Gastrocnemius medialis (tissue), 4 donors: ENCODE data around the gene BCL7A. TPM values are rescaled to one million over a fixed set of nuclear protein-coding genes. Genes with fewer than 3 reads are reported as not detected.
"Not testable (repeated sequence)": the region's sequence is repeated elsewhere in the genome, so short reads cannot be mapped to it uniquely, and the experiment has no call there.

Source experiments
- ATAC-seq, 2 donors: fragments of 150-250 bp; one replicate each; pipeline ENCODE4 v1.9.1; 2016
- DNase-seq, 2 donors: peaks; one replicate each; pipeline ENCODE4 v3.0.0-alpha.2; 2019
- H3K27ac ChIP-seq, 4 donors: fragments of 200-600 bp; sonication (generic); 1 replicate in 1 of 4; 2 replicates in 3 of 4; pipeline ENCODE4 v1.5.1; 2016 to 2018; ENCODE audit warnings: mild to moderate bottlenecking in 2 of 4, moderate library complexity in 1 of 4
- H3K27me3 ChIP-seq, 3 donors: fragments of 200-600 bp; sonication (generic) in 2 of 3; 1 replicate in 1 of 3; 2 replicates in 2 of 3; pipeline versions ENCODE4 v1.5.1 to v1.6.0; 2016 to 2019; ENCODE audit warnings: mild to moderate bottlenecking in 1 of 3, moderate library complexity in 1 of 3
- H3K36me3 ChIP-seq, 2 donors: fragments of 200-600 bp; sonication (generic) in 1 of 2; one replicate each; pipeline ENCODE4 v1.5.1; 2017 to 2018
- H3K4me1 ChIP-seq, 2 donors: fragments of 200-600 bp; sonication (generic) in 1 of 2; one replicate each; pipeline ENCODE4 v1.5.1; 2016 to 2017; ENCODE audit warnings: mild to moderate bottlenecking in 2 of 2
- H3K4me3 ChIP-seq, 4 donors: fragments of 200-600 bp; sonication (generic) in 3 of 4; 1 replicate in 1 of 4; 2 replicates in 3 of 4; pipeline ENCODE4 v1.5.1; 2016 to 2019; ENCODE audit warnings: mild to moderate bottlenecking in 2 of 4
- H3K9me3 ChIP-seq, 3 donors: fragments of 200-600 bp; sonication (generic) in 2 of 3; 1 replicate in 1 of 3; 2 replicates in 2 of 3; pipeline ENCODE4 v1.5.1; 2016 to 2019
- POLR2A ChIP-seq, 2 donors: fragments of 450-650 bp; IDR thresholded peaks; one replicate each; pipeline ENCODE4 v1.6.1; 2017; ENCODE audit warnings: antibody characterized with exemption in 2 of 2, mild to moderate bottlenecking in 2 of 2, moderate library complexity in 2 of 2
- in situ Hi-C, 4 donors: fragments of 200-750 bp; cut with MboI; loops; one replicate each; pipeline versions ENCODE4 v1.15.0 to v1.8.0; 2017; ENCODE audit warnings: low sequenced_read_pairs in 4 of 4
- intact Hi-C: fragments of 100-400 bp; cut with DNase I; formaldehyde crosslinking; loops from one replicate; pipeline ENCODE4 v1.15.1; 2023; ENCODE audit warnings: low total_unique reads
- total RNA-seq, 4 donors: library from RNA; depleted of rRNA; stranded (reverse); fragments of >200 nt; gene quantifications; one replicate each; pipeline versions ENCODE4 v1.1.0 to v1.2.3, GENCODE V29; 2016
- TF ChIP-seq, protein P1 (sequence below), 5 experiments: fragments of 450-650 bp in 3 of 5; fragments of 200-600 bp in 2 of 5; sonication (generic) in 2 of 5; IDR thresholded peaks in 4 of 5; conservative IDR thresholded peaks in 1 of 5; 1 replicate in 4 of 5; 2 replicates in 1 of 5; pipeline ENCODE4 v1.5.1; 2016 to 2019; ENCODE audit warnings: antibody characterized with exemption in 5 of 5, mild to moderate bottlenecking in 3 of 5, moderate library complexity in 3 of 5

BCL7A gene
- total RNA-seq, 4 donors from 2014 or later: 9.8 to 23.5 (median 13.7) TPM

DNA sequence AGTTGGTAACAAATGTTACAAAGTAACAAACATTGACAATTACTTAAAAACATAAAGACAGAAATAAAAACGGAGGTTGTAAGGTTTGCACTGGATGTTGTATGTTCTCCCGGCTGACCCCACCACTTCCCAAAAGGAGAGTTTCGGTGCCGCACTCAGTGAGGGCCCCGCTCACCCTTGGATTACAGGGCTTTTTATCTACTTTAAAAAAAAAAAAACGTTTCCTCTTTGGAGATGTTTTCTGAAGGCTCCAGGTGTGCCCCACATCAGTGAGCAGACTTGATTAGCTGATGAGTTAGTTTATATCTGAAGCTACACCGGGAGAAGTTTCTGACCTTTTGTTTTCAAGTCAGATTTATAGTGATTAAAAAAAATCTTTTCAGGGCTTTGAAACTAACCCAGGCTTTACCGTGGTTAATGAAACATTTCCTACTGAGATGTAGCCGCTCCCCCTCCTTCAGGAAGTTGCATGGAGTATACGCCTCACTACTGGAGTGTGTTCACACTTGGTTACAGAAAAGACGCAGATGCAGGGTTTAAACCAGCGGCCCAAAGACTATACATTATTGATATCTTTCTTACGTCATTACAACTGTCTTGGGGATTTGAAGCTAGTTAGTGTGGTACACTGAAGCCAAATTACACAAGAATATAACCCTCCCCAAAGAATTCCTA lies 38.0 kb upstream of the BCL7A start:
- no peak for DNase-seq
- H3K27ac ChIP-seq: no peak overlapping the region
- H3K4me1 ChIP-seq: no peaks in the 10 kb centered on the region
- no peak overlapping the region for H3K4me3 ChIP-seq
- in situ Hi-C loops: no loop called here
- H3K36me3 ChIP-seq: no peaks in the 10 kb centered on the region
- no peak for ATAC-seq
- no peaks in the 10 kb centered on the region for H3K9me3 ChIP-seq
- TF ChIP-seq, protein P1, sequence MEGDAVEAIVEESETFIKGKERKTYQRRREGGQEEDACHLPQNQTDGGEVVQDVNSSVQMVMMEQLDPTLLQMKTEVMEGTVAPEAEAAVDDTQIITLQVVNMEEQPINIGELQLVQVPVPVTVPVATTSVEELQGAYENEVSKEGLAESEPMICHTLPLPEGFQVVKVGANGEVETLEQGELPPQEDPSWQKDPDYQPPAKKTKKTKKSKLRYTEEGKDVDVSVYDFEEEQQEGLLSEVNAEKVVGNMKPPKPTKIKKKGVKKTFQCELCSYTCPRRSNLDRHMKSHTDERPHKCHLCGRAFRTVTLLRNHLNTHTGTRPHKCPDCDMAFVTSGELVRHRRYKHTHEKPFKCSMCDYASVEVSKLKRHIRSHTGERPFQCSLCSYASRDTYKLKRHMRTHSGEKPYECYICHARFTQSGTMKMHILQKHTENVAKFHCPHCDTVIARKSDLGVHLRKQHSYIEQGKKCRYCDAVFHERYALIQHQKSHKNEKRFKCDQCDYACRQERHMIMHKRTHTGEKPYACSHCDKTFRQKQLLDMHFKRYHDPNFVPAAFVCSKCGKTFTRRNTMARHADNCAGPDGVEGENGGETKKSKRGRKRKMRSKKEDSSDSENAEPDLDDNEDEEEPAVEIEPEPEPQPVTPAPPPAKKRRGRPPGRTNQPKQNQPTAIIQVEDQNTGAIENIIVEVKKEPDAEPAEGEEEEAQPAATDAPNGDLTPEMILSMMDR (IDR thresholded peaks at IDR 0.05 in 4 of 5, conservative IDR thresholded peaks at IDR 0.05 in 1 of 5): no peak
- no peak for TF ChIP-seq POLR2A (IDR thresholded peaks at IDR 0.05)
- no peaks in the 10 kb centered on the region for H3K27me3 ChIP-seq
- intact Hi-C loops: no loop called here

DNA sequence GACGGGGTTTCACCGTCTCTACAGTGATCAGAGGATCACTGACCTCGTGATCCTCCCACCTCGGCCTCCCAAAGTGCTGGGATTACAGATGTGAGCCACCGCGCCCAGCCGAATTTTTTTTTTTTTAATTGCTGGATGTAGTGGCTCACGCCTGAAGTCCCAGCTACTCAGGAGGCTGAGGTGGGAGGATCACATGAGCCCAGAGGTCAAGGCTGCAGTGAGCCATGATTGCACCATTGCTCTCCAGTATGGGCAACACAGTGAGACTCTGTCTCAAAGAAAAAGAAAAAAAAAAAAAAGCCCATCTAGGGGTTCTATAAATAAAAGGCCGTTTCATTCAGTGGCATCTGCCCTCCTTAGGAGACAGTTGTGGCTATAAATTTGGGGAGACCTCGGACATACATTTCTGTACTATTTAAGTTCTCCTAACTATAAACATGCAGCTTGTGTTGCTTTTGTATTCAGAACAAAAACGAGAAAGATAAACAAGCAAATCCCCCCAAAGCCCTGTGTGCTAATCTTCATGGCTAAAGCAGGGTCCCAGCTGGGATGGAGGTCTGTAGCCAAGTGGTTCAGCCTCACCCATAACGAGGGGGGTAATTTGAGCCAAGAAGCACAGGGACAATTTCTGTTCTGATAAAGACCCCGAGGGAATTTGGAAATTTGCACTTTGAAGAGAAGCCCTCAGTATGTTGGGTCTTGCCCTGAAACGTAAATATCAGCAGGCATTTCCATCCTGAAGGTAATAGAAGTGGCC lies 35.0 kb upstream of the BCL7A start:
- Histone ChIP-seq H3K27ac (no peak overlapping the region), H3K4me1 (no peaks in the 10 kb centered on the region), H3K9me3 (no peaks in the 10 kb centered on the region), H3K27me3 (no peaks in the 10 kb centered on the region), H3K4me3 (no peak overlapping the region), H3K36me3 (no peaks in the 10 kb centered on the region)
- intact Hi-C loops (no loop called here), in situ Hi-C loops (no loop called here)
- no peak for ATAC-seq
- TF ChIP-seq, protein P1 (IDR thresholded peaks at IDR 0.05 in 4 of 5, conservative IDR thresholded peaks at IDR 0.05 in 1 of 5): no peak
- TF ChIP-seq POLR2A (IDR thresholded peaks at IDR 0.05): no peak
- DNase-seq: no peak

DNA sequence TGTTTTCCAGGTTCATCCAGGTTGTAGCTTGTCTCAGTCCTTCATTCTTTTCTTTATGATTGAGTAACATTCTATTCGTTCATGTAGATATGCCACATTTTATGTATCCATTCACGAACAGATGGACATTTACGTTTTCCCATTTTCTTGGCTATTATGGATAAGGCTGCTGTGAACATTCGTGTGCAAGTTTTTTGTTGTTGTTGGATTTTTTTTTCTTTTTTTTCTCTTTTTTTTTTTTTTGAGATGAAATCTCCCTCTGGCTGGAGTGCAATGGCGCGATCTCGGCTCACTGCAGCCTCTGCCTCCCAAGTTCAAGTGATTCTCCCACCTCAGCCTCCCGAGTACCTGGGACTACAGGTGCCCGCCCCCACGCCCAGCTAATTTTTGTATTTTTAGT lies 33.2 kb upstream of the BCL7A start:
- H3K4me1 ChIP-seq, intact Hi-C loops, H3K4me3 ChIP-seq, in situ Hi-C loops, H3K36me3 ChIP-seq, H3K27me3 ChIP-seq, ATAC-seq, H3K9me3 ChIP-seq, H3K27ac ChIP-seq, DNase-seq: not testable (repeated sequence)

DNA sequence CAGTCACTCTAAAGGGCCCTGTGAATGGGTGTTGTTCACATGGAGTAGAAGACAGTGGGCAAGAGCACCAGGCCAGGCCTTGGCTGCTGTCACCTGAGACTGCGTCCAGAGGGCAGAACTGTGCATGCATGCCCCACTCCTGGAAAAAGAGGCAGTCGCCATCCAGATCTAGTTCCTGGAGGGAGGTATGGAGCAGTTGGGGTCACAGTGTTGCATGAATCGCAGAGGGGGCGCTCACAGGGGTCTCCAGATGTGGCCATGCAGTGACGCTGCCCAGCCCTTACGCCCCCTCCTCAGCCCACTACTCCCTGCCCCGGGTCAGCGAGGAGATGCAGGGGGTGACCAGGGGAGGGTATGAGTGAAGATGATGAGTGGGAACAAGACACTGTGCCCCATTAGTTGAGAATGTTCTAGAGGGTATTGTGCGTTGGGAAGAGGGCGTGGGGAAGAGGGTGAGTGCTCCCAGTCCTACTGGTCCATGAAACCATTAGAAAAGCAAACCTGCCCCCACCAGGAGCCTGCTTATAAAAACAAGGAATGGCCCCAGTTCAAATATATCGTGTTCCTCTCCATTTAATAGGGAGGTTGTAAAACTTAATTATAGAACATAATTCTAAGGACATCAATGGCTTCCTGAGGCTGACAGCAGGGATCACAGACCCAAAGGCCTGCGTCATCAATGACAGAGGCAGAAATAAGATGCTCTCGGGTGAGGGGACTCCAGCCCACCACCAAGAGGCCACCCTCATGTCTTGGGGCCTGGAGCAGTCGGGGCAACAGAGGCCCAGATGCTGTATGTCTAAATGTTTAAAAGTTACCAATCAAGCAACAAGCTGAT lies 32.2 kb upstream of the BCL7A start:
- in situ Hi-C loops (no loop called here), intact Hi-C loops (no loop called here)
- no peak for DNase-seq
- no peak for ATAC-seq
- H3K27me3 ChIP-seq: no peaks in the 10 kb centered on the region
- H3K9me3 ChIP-seq: no peaks in the 10 kb centered on the region
- H3K27ac ChIP-seq: no peak overlapping the region
- TF ChIP-seq, protein P1 (IDR thresholded peaks at IDR 0.05 in 4 of 5, conservative IDR thresholded peaks at IDR 0.05 in 1 of 5): no peak
- TF ChIP-seq POLR2A (IDR thresholded peaks at IDR 0.05): no peak
- no peaks in the 10 kb centered on the region for H3K36me3 ChIP-seq
- no peak overlapping the region for H3K4me3 ChIP-seq
- no peaks in the 10 kb centered on the region for H3K4me1 ChIP-seq

DNA sequence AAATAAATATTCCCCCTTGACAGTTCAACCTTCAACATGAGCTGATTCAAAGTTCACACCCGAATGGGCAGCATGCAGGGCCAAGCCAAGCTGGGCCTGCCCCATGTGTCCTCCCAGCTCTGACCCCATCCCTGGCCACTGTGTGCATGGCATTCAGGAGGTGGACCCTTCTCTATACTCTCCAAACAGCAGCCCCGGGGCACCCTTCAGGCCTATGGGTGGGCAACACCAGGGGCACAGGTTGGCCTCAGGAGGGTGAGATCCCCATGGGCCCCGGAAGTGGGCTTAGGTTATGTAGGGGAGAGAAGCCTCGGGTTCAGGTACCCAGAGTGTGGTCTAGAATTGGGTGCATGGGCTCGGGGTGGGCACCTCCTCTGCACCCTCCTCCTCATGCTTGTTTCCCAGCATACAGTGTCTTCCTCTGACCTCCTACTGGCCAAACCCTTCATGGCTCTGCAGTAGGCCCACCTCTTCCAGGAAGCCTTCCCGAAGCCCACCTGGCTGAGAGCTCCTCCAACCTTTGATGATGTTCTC lies 31.5 kb upstream of the BCL7A start:
- no peaks in the 10 kb centered on the region for H3K27me3 ChIP-seq
- H3K9me3 ChIP-seq: no peaks in the 10 kb centered on the region
- no peak overlapping the region for H3K4me3 ChIP-seq
- ATAC-seq: no peak
- H3K4me1 ChIP-seq: no peaks in the 10 kb centered on the region
- intact Hi-C loops: no loop called here
- H3K36me3 ChIP-seq: no peaks in the 10 kb centered on the region
- in situ Hi-C loops: no loop called here
- no peak for DNase-seq
- H3K27ac ChIP-seq: no peak overlapping the region
- TF ChIP-seq POLR2A (IDR thresholded peaks at IDR 0.05): no peak
- TF ChIP-seq, protein P1 (IDR thresholded peaks at IDR 0.05 in 4 of 5, conservative IDR thresholded peaks at IDR 0.05 in 1 of 5): no peak
